ENCODE results near the gene C1QTNF9.

- no peak for TF ChIP-seq CTCF (IDR thresholded peaks at IDR 0.05; ENCODE audit: insufficient read depth, low read length, poor library complexity, severe bottlenecking)
- TF ChIP-seq EZH2phosphoT487 (conservative IDR thresholded peaks at IDR 0.05; ENCODE audit: low read length): no peak
These were observed 45.7 kb upstream of the C1QTNF9 start for GRCh38 chr13:24263632-24264031.
